A549 treated with CORT108297 at 1 μM for 4 hours (cell line): ENCODE data around the gene PIK3C3. TPM values are rescaled to one million over a fixed set of nuclear protein-coding genes. Genes with fewer than 3 reads are reported as not detected.

Experiments used
- total RNA-seq: library from RNA; stranded (reverse); fragments of 200-300 nt; extraction: Qiagen RNA extraction; gene quantifications from 5 replicates; pipeline ENCODE4 v1.2.3, GENCODE V29; 2022

The PIK3C3 gene
- 19.5 to 22.7 TPM (median 21.1 TPM) in 5 replicates for total RNA-seq

DNA sequence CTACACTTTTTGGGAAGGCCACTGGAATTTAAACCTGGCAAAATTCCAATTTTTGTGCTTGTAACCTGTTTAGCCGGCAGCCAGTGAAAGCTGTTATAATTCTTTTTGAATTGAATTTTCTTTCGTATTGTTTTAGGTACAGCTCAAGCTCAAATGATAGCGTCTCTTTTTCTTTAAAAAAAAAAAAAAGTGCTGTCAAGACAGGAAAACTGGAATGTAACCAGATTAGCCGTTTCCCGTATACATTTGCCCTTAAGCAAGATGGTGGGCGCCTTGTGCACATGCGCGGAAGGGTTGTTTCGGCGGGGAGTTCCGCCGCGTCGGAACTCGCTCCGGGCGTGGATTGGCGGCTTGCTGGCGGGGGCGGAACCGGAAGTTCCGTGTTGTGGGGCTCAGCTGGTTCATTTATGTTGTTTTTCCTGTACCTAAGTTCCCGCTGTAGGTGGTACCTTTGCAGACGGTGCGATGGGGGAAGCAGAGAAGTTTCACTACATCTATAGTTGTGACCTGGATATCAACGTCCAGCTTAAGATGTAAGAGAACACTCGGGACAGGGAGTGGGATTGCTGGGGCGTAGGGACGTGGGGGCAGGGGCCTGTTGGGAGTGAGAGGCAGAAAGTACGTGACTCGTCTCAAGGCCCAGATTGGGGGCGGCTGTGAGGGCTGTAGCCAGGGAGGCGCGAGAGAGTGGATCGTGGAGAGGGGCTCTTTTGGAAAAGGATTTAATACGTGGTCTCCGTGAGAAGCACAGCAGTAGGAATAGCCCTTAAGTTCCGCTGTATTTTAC, at the start of gene PIK3C3:
Gene PIK3C3, plus strand, starts transcription at position 408 of the 787 bp plus-strand sequence. Its CDS starts 58 bp downstream, at position 466.

